GM18909 (cell line): Measurements from ENCODE around the gene GPX5.

ENCODE experiments used
- ATAC-seq: cut with Tn5 transposase; IDR thresholded peaks from one replicate; pipeline ENCODE4 v1.9.1; 2021; ENCODE audit warnings: mild to moderate bottlenecking; ENCODE audit not compliant: unreplicated experiment, poor library complexity

GPX5 gene

DNA sequence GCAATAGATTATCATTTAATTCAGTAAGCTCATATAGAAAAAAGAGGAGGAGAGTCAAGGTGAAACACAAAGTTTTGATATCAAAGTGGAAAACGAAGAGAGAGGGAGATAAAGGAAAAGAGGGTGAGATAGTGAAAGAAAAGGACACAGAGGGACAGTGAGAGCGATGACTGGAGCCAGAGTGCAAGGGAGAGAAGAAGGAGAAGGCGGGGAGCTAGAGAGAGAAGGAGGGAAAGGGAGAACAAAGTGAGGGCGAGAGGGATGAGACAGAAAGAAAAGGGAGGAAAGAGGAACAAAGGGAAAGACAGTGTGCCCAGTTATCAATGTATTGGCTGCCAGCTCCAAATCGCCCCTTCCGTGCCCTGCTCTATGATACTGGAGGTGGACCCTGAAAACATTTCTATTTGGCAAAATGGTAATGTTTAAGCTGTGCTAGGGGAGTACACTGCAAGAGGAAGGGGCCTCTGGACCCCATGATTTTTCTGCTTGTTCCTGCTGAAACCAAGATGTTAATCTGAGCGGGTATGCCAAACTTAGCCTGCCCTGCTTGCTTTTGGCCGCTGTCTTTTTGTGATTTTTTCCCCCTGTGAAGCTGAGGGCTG is 27.8 kb downstream of the GPX5 start:
- no peak for ATAC-seq

DNA sequence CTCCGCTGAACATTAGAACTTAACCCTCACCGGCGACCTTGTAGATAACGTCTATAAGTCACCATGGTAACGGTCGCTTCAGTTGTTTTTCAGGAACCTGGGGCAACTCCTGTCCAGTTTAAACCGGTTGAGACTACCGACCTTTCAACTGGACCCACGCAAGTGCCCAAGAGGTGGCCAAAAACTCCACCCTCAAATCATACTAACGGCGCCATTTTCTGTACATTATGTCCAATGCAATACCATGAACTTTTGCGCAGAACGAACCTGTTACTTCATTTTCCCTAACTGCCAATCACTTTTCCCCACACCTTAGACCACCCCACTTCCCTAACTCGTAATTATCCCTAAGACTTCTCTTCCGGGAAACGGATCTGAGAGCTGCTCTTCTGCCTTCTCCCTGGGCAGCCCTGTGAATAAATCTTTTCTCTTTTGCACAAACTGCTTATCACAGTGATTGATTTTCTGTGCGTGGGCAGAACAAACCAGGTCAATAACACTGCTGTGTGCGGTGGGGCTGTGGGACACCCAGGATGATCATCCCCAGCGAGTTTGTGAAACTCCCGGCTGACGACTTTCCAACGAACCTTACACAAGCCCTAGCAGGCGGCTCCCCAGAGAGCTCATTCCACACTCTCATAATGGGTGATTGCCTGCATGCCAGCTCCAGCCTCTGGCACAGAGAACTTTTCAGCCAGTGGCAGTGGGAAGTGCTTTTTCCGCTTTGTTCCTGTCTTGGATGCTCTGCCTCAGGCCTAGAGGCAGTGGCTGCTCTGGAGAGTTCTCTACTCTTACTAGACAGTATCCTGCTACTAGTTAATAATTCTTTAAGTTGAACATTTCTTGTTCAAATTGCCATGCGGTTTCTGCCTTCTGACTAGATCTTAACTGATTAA is 28.6 kb downstream of the GPX5 start:
- no peak for ATAC-seq

DNA sequence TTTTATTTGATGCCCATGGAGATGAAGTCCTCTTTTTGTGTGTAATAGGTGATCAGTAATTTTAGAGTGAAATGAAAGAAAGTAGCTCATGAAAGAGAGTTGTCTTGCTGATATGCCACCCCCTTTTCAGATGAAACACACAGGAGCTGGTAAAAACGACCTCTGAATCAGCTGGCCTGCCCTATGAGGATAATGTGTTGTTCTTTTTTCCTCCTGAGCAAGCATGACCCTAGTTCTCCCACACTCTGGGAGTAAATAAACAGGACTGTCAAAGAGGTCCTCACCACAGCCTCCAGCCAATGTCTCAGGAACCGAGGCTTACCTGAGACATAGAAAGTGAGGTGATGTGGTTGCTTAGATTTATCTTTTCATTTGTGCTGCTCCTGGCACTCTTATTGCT is 29.5 kb downstream of the GPX5 start:
- no peak for ATAC-seq

DNA sequence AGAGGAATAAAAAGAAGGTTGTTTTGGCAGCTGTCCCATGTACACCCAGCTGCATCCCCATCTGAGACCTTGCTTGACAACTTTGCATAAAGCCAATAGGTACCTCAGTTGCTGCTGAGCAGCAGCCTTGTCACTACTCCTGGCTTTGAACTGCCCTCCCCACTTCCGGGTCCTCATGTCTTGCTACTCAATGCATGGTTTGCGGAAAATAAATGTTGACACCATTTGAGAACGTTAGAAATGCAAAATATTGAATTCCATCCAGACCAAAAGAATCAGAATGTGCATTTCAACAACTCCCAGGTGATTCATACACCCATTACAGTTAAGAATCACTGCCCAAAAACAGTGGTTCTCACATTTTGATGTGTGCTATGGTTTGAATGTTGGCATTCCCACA is 32.9 kb downstream of the GPX5 start:
- no peak for ATAC-seq

DNA sequence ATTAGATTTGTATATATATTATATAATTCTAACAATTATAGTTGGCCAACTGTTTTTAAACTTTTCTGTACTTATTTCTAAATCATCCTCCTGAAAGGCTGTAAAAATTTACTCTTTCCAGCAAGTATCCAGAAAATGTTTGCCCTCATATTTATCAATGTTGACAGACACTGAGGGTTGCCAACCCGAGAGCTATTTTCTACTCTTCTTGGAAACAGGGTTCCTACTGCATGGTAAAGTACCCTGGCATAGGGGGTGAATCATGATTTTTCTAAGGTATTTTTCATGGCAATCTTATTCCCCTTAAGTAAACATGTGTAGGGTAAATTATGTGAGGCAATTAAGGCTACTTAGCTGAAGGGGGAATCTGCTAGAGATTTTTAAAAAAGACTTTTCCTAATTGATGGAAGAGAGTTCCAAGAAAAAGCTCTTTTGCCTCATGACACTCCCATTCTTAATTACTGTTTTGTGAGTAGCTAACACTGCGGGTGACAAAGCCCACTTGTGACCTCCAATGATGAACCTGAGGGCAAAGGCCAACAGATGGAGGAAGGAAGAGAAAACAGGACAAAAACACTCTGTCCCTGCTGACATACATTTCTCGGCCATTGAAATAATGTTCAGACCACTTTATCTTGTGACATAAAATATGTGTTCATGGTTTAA is 37.9 kb downstream of the GPX5 start:
- ATAC-seq: no peak

DNA sequence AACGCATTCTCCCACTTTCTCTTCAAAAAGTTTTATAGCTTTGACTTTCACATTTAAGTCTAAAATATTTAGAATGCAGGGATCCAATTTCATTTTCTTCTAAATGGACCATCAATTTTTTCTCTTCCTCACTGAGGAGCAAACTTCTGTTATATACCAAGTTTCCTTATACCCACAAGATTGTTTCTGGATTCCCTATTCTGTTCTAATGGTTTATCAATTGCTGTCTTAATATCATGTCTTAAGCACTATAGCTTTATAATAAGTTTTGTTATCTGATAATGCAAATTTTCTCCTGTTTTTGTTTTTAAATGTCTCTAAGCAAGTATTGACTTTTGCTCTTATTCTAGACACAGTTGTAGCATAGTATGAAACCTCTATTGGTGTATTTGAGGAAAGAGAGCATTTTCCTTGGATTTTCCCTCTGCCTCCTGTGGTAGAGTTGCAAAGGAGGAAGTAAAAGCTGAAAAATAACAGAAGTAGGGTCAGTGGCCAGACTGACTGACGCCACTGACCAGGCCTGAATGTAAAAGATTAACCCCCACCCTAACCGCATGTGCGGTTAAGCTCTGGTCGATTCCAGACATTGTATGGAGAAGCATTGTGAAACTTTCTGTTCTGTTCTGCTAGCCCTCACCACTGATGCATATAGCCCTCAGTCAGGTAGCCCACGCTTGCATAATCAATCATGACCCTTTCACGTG is 40.3 kb downstream of the GPX5 start:
- no peak for ATAC-seq

DNA sequence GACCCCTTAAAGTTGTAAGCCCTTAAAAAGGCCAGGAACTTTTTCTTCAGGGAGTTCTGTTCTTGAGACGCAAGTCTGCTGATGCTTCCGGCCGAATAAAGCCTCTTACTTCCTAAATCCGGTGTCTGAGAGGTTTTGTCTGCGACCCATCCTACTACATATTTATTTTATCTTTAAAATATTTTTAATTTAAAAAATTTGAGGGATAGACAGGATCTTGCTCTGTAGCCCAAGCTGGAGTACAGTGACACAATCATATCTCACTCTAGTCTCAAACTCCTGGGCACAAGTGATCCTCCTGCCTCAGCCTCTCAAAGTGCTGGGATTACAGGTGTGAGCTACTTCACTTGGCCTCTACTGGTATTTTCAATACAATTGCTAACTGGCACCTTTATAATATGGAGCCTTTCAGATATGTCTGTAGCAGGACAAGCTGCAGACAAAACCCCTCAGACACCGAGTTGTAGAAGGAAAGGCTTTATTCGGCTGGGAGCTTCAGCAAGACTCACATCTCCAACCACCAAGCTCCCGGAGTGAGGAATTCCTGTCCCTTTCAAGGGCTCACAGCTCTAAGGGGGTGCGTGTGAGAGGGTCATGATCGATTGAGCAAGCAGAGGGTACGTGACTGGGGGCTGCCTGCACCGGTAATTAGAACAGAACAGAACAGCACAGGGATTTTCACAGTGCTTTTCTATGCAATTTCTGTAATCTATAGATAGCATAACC is 41.0 kb downstream of the GPX5 start:
- ATAC-seq: no peak

DNA sequence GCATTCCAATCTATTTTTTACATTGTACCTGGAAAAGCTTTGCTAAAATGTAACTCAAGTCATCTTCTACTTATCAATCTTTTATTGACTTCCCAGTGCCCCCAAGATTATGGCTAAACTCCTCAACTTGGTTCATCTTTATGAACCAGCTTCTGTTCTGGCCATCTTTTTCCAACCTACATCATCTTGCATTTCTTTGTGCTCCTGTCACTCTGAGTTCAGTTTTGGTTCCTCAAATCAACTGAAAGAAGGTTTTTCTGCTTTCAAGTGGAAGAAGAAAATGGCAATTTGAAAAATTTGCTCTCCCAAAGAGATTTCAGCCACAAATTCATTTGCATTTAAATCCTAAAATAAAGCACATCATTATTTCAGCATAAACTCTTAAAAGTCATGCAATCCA is 41.8 kb downstream of the GPX5 start:
- ATAC-seq: no peak

DNA sequence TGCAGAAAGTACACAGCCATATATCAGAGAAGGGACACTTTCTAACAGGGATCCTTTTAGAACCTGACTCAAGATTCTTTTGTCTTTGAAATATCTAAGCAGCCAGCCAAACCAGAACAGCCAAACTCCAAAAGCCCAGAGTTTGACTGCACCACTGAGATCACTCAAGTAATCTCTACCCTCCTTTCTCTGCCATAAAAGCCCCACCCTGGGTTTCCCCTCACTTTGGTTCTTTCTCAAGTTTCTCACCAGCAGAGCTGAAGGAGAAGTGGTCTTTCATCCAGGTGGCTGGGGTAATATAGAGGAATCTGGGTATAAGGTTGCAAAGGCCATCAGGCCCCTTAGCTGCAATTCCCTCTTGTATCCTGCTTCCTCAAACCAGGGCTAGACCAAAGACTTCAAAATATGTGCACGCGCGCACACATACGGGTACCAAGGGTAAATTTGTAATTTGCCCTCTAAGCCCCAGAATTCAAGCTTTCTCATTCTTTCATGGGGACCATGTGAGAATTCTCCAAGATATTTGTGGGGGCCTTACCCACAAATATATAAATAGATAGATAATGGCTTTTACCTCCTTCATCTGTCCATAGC is 42.9 kb downstream of the GPX5 start:
- no peak for ATAC-seq

DNA sequence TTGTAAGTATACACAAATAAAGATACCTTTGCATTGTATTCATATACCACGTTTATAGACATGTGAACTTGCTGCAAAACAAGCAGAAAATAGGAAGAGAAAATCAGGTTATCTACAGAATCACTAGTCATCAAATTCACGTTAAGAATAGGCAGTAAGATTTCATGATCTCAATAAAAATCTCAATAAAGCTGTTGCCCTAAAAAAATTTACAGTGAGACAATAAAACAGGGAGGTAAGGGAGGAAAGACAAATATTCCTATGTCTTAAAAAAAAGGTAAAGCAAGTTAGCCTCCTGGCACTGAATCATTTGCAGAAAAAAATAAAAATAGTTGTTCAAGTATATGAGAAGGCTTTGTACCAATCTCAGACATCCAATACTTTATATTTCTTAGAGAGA is 44.1 kb downstream of the GPX5 start:
- no peak for ATAC-seq

DNA sequence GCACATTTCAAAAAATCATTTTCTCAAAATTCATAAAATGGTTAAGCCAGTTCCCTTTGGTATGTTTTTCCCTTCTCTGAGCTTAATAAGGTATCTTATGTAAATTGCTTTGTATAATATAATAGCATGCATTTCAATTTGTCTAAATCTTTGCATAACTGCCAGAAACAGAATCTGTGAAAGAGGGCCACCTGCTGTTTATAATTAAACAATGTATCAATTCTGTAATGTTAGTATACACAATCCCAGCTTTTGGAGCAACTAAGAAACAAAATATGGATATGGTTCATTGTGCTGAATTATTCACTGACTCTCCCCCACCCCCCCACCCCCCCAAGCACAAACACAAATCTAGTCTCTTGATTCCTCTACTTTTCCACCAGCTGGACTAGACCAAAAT is 54.8 kb downstream of the GPX5 start:
- ATAC-seq: no peak

DNA sequence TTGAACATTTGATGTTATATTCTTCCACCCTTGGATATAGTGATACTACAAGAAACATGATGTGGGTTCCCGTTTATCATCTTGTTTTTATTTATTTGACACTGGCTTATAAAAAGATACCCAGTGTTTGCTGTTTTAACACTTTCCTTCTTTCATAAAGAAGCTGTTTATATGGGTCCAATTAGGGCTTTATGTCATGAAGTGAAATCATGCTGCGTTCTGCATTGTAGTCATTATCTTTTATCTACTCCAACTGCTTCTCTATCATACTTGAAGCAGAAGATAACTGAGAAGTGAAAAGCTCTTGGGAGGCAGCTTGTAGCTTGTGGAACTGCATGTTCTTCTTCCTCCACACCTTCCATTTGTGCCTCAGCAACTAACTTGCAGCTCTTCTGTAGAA is 57.8 kb downstream of the GPX5 start:
- no peak for ATAC-seq
